ENCODE results near the gene WDR90.

Gene WDR90

GRCh38 chr16:692356-693108, 43.4 kb downstream of the WDR90 start:
- FAIRE-seq = no peak

DNA sequence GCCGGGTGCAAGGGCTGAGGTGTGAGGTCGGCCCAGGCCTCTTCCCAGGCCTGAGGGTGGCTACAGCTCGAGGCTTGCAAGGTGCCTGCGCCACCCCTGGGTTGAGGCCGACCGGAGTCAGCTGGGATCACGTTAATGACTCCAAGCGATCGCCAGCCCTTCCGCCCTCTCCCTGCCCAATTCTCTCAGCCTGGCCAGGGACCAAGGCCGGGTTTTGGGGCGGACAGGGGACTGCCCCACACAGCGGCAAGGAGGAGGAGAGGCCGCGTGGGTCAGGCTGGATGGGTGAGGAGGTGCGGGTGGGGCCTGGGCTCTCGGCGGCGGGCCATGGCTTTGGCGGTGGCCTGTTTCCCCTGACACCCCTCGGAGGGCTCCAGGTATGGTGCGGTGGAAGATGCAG, 44.2 kb downstream of the WDR90 start:
- FAIRE-seq = no peak

DNA sequence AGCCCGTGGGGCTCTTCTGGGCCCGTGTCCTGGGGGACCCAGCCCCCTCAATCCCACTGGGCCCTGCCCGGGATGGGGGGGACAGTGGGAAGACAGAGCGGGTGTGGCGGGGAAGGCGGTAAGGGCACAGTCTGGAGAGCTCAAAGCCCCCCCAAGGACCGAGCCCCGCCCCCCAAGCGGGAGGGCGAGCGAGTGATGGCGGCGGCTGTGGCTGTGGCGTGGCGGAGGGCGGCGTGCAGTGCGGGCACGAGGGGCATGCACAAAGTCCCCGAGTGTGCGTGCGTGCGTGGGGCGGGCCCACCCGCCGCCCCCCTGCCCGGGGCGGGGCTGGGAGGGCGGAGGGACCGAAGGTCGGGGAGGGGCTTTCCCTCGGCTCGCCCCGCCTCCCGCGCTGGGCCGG, 44.6 kb downstream of the WDR90 start:
- FAIRE-seq = no peak

- no peak for FAIRE-seq
These were observed 45.2 kb downstream of the WDR90 start for GRCh38 chr16:694187-694862.

DNA sequence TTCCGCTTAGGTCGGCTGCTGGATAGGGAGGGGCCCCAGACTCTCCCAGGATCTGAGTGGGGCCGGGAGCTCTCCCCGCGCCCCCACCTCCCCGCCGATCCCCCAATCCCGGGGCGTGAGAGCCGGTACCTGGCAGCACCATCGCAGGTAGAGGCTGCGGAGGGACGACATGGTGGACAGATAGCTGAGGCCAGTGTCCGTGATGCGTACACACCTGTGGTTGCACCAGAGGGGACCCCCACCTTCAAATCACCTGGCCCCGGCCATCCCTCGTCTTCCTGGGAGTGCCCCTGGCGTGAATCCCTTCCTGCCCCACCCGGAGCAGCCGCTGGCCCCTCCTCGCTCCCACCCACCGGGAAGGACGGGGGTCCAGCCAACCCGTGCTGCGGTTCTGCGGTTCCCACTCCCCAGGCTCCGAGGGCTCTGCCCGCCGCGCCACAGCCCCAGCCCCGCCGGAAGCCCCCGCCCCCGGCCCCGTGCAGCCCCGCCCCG, 45.7 kb downstream of the WDR90 start:
- no peak for FAIRE-seq

DNA sequence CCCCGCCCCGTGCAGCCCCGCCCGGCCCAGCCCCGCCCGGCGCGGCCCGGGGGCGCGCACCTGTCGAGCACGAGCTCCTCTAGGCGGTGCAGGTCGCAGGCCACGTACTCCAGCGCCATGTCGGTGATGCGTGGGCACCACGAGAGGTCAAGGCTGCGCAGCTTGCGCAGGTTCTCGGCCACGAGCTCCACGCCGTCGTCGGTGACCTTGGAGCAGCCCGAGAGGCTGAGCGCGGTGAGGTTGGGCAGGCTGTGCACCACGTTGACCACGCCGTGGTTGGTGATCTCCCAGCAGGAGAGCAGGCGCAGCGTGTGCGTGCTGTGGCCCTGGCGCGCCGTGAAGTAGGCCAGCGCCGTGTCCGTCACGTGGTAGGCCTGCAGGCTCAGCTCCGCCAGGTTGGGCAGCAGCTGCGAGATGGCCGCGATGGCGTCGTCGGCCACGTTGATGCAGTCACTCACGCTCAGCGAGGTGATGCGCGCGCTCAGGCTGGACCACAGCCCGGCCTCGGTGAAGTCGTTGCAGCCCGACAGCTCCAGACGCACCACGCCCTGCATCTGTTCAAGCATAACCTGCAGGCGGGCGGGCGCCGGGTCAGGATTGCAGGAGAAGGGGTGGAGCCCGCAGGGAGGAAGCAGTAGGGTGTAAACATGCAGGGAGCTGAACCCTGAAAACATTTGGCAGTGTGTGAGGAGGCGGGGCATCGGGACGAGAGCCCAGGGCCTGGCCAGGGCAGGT, 46.4 kb downstream of the WDR90 start:
- no peak for FAIRE-seq

DNA sequence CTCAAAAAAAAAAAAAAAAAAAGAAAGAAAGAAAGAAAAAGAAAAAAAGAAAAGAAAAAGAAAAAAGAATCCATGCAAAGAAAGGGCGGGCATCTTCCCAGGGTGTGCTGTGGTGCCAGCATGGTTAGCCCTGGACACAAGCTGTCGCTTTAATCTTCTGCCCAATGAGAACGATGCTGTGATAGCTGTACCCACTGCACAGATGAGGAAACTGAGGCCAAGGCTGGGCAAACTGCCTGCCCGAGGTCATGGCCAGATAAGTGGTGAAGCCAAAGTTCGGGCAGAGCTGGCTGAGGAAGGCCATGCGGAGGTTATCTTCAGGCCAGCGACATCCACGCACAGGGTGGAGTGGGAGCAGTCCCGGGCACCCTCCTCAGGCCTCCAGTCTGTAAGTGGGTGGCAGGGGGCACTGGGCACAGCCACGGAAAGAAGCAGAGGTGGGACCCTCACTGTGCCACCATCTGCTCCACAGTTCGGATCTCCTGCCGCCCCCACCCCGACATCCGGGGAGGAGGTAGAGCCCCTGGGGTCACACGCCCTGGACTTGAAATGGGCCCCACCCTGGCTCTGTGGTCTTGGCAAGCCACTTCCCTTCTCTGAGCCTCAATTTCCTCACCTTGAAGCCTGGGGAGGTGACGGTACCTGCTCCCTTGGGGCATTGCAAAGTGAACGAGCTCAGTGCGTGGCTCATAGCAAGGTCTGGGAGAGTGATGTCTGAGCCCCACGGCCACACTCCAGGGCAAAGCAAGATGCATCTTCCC, 49.9 kb downstream of the WDR90 start:
- no peak for FAIRE-seq

DNA sequence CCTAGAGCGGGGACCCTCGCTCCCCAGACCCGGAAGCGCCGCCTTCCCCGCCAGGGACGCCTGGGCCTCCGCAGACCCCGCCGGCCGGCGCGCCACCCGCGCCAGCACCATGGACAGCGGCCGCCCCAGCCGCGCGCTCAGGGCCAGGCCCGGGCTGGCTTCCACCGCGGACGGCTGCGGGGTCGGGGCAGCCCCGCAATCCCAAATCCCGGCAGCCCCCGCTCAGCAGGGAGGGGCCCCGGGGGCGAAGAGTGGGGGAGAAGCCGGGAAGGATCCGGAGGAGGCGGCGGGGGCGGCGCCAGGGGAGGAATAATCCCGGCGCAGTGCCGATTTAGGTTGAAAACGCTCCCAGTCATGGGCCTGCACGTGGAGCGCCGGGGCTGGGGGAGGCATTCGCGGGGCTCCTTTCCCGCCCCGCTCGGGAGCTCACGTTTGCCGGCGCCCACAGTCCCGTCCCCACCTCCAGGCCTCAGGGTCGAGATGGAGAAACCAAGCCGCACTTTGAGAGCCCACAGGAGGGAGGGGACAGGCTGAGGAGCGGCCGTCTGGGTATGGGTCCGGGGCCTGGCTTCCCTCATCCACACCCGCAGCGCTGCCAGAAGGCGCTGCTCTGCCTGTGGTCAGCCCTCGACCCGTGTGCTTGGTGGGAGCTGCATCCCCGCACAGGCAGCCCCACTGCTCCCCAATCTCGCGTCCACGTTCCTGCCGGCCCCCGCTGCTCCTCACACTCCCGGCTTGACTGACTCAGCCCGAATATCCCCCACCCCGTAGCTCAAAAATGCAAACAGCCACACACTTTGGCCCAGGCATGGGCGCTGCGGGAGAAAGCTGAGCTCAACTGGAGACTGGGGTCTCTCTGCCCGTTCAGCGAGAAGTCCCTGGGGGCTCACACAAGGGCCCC, 51.8 kb downstream of the WDR90 start:
- no peak for FAIRE-seq

- no peak for FAIRE-seq
These were observed 53.2 kb downstream of the WDR90 start for GRCh38 chr16:702341-702740.

DNA sequence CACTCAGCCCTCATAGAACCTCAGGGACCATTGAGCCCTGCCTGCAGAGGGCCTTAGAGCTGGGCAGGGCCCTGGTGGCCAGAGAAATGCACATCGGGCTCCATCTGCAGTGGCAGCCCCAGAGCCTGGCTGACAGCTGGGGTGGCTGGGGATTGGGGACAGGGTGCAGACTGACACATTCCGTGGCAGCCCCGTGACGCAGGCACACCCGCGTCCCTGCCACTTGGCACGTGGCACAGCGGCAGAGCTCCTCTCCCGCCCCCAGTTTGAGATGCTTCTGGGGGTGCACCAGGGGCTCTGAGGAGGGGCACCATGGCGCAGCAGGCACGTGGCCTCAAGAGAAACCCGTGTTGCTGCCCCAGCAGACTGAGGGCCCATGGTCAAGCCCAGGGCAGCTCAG, 54.2 kb downstream of the WDR90 start:
- FAIRE-seq = no peak

- no peak for FAIRE-seq
These were observed 54.9 kb downstream of the WDR90 start for GRCh38 chr16:704047-704446.

DNA sequence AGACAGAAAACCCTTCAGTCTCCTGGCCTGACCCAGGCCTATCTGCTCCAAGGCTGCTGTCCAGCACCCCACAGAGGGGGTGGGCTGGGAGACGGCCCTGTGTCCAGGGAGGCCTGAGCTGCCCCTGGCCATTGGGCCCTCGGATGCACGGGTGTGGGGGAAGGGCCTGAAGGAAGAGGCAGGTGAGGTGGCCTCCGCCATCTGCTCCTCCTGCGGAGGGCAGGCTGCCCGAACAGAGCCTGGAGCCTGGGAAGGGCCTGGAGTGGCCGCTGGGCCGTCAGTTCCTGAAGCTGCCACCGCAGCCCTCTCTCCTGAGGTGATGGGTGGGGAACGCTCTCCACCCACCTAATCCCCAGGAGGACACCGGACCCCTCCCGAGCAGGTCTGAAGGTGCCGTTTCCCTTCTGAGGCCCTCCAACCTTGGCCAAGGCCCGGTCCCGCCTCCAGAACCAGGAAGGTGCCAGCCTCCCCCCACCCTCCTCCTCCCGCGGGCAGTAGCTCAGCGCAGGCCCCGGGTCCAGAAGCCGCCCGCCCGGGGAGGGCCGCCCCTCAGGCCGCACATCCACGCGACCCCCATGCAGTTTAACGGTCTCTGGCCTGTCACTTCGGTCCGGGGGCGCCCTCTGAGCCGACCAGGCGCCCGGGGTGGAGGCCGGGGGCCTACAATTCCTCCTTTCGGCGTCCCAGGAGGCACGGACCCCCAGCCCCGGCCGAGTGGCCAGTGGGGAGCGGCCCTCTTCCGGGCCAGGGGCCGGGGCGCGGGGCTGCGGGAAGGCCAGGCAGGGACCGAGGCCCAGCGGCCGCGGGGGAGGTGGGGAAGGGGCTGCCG, 55.6 kb downstream of the WDR90 start:
- no peak for FAIRE-seq

DNA sequence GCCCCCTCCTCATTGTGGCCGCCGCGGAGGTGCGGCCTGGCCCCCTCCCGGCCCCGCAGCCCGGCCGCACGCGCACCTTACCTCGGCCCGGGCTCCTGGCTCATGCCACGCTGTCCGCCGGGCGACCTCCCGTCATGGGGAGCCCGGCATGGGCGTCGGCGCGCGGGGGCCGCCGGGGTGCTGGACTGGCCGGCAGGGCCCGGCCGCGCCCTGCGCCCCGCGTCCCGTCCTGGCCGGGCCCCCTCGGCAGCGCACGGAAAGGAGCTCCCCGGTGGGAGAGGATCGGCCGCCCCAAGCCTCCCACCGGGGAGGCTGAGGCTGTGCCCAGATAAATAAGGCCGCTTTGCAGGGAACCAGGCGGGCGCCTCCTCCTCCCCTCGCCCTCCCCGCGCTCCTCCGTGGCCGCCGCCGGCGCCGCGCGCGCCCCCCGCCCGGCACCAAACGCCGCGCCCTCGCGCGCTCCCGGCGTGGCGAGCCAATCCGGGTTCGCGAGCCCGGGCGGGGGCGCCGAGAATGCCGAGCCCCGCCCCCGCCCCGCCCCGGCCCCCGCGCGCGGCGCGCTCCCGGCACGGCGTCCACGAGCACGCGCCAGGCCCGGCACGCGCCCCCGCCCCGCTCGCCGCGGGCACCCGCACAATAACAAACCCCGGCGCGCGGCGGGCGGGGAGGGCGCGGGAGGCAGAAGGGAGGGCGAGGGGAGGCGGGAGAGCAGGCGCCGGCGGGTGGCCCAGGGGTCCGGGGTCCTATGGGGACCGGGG, 56.4 kb downstream of the WDR90 start, which contains the start of gene FBXL16:
Gene FBXL16 (minus strand): TSS at position 371 of the 758 bp plus-strand sequence. CDS start 8,396 bp downstream, outside the sequence.
- FAIRE-seq = no peak

- no peak for FAIRE-seq
These were observed 57.3 kb downstream of the WDR90 start for GRCh38 chr16:706189-707061.

DNA sequence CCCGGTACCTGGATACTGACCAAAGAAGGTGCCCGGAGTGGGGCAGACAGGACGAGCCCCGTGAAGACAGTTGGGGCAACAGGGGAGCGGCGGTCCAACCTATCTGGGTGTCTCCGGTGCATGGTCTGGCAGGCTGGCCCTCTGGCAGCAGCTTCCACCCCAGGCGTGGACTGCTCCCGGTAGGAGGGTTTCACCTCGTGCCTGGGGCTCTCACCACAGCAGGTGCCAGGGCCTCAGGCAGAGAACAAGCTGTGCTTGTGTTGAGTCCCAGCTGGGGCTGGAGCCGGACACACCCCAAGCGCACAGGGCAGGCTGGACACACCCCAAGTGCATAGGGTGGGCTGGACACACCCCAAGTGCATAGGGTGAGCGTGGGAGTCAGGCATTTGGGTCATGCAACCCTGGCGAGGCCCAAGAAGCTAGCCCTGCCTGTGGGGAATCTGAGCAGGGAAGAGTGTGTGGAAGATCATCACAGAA, 57.9 kb downstream of the WDR90 start:
- FAIRE-seq = no peak

DNA sequence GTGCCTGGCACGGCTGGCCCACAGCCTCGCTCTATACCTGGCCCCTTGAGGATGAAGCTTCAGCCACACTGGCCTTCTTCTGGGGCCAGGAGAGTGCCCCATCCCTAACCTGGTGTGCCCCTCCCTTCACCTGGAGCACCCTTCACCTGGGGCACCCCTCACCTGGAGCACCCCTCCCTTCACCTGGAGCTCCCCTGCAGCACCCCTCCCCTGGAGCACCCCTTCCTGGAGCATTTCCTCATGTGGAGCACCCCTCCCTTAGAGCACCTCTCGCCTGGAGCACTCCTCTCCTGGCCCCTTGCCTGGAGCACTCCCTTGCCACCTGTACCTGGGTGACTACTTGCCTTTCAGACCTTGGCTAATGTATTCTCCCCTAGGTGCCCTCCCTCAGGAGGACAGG, 58.9 kb downstream of the WDR90 start:
- no peak for FAIRE-seq

DNA sequence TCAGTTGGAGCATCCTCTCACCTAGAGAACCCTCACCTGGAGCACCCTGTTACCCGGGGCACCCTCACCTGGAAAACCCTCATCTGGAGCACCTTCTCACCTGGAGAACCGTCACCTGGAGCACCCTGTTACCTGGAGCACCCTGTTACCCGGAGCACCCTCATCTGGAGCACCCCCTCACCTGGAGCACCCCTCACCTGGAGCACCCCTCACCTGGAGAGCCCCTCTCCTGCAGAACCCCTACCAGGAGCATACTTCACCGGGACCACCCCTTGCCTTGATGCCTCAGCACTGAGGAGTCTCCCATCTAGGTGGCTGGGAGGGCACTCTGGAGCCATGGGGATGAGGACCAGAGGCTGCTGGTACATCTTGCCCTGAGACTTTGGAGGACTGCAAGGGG, 59.8 kb downstream of the WDR90 start:
- no peak for FAIRE-seq

DNA sequence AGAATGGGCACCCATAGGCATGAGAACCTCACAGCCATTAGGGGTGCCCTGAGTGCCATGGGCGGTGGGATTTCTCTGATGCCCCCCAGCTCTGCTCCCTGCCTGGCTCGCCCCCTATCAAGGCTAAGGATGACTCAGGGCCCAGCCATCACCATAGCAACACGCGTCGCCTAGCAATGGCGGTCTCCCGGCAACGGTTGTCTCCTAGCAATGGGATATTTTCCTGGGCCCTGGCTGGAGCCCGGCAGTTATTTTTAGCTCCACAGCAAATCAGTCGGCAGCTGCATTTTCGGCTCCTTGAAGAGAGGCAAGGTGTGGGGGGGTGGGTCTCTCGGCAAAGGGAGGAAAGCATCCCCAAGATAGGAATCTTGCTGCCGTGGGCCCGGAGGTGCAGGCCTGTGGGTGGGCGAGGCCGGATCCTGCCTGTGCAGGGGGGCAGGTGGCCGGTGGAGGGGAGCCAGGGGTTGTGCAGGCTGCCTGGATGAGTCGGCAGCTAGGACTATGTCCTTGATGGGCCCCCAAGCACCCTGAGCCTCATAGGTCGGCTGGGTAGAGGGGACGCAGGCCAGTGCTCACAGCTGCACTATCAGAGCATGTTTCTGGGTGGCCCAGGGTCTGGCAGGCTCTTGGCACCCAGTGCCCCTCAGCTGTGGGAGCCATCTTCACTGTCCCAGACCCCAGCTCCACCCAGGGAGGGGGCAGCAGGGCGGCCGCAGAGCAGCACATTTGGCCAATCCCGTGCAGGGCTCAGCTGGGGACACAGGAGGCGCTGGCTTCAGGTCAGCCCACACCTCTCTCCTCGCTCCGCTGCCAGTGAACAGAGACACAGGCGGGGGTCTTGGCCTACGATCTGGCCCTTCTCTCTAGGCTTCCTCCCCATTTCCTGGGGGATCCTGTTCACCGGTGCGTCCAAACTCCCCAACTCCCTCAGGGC, 60.7 kb downstream of the WDR90 start:
- FAIRE-seq = no peak
